SIG-M5 (cell line): ENCODE measurements around the gene APOB.

Source experiments
- DNase-seq: peaks from one replicate; lab custom pipeline; 2025; lab: John Stamatoyannopoulos, UW

Gene APOB

GRCh38 chr2:21043744-21044532 lies at the start of gene APOB:
Gene APOB (minus strand): TSS chr2:21044073. CDS start chr2:21043945, 128 bp downstream.
- no peak for DNase-seq

- no peak for DNase-seq
These were observed 48.5 kb upstream of the APOB start for GRCh38 chr2:21092308-21092869.

GRCh38 chr2:21084401-21084800 lies 40.5 kb upstream of the APOB start:
- DNase-seq, result no peak

GRCh38 chr2:21083482-21083881 lies 39.6 kb upstream of the APOB start:
- no peak for DNase-seq

GRCh38 chr2:21078296-21078695 lies 34.4 kb upstream of the APOB start:
- DNase-seq, result no peak

- no peak for DNase-seq
These were observed 28.8 kb upstream of the APOB start for GRCh38 chr2:21072477-21073242.

GRCh38 chr2:21070341-21071257 lies 26.7 kb upstream of the APOB start:
- no peak for DNase-seq

GRCh38 chr2:21069746-21070340 lies 26.0 kb upstream of the APOB start:
- DNase-seq, result no peak

- DNase-seq, result no peak
These were observed 24.1 kb upstream of the APOB start for GRCh38 chr2:21067859-21068537.

GRCh38 chr2:21067125-21067524 lies 23.3 kb upstream of the APOB start:
- no peak for DNase-seq

- no peak for DNase-seq
These were observed 16.2 kb upstream of the APOB start for GRCh38 chr2:21059885-21060610.

GRCh38 chr2:21057097-21057496 lies 13.2 kb upstream of the APOB start:
- no peak for DNase-seq

- no peak for DNase-seq
These were observed 12.3 kb upstream of the APOB start for GRCh38 chr2:21055879-21056790.

- no peak for DNase-seq
These were observed 11.6 kb upstream of the APOB start for GRCh38 chr2:21055451-21055850.

- DNase-seq, result no peak
These were observed 10.1 kb upstream of the APOB start for GRCh38 chr2:21054011-21054410.

GRCh38 chr2:21052044-21052443 lies 8.2 kb upstream of the APOB start:
- DNase-seq, result no peak

GRCh38 chr2:21050164-21050563 lies 6.3 kb upstream of the APOB start:
- DNase-seq, result no peak

- no peak for DNase-seq
These were observed 3.5 kb upstream of the APOB start for GRCh38 chr2:21047141-21048009.
